Measurements from ENCODE around the gene NEUROD2.

Gene NEUROD2

GRCh38 chr17:39607851-39608130, at the start of gene NEUROD2:
Gene NEUROD2, minus strand, starts transcription at chr17:39607920. Its CDS starts 1,321 bp downstream, at chr17:39606599.
- no peak for DNase-seq

- no peak for DNase-seq
Observed at GRCh38 chr17:39655105-39655504, 47.4 kb upstream of the NEUROD2 start.

- DNase-seq, result no peak
Observed at GRCh38 chr17:39653662-39654331, 46.1 kb upstream of the NEUROD2 start.

- no peak for DNase-seq
Observed at GRCh38 chr17:39653316-39653661, 45.6 kb upstream of the NEUROD2 start.

- DNase-seq, result no peak
Observed at GRCh38 chr17:39652587-39653315, 45.0 kb upstream of the NEUROD2 start.

GRCh38 chr17:39651923-39652586, 44.3 kb upstream of the NEUROD2 start:
- no peak for DNase-seq

GRCh38 chr17:39650121-39650579, 42.4 kb upstream of the NEUROD2 start:
- no peak for DNase-seq

GRCh38 chr17:39648616-39649366, 41.1 kb upstream of the NEUROD2 start:
- DNase-seq, result no peak

GRCh38 chr17:39647256-39647655, 39.5 kb upstream of the NEUROD2 start:
- DNase-seq, result no peak

GRCh38 chr17:39643271-39643670, 35.6 kb upstream of the NEUROD2 start:
- DNase-seq, result no peak

GRCh38 chr17:39642291-39643074, 34.8 kb upstream of the NEUROD2 start:
- no peak for DNase-seq

- no peak for DNase-seq
Observed at GRCh38 chr17:39641883-39642282, 34.2 kb upstream of the NEUROD2 start.

- no peak for DNase-seq
Observed at GRCh38 chr17:39641097-39641496, 33.4 kb upstream of the NEUROD2 start.

GRCh38 chr17:39640591-39641031, 32.9 kb upstream of the NEUROD2 start:
- DNase-seq, result no peak

- no peak for DNase-seq
Observed at GRCh38 chr17:39639566-39640458, 32.1 kb upstream of the NEUROD2 start.

GRCh38 chr17:39639043-39639442, 31.3 kb upstream of the NEUROD2 start:
- no peak for DNase-seq

- DNase-seq, result no peak
Observed at GRCh38 chr17:39638317-39638716, 30.6 kb upstream of the NEUROD2 start.

GRCh38 chr17:39636927-39637736, 29.4 kb upstream of the NEUROD2 start, which contains the start of gene STARD3:
Gene STARD3, plus strand, starts transcription at chr17:39637144. Its CDS starts 16,388 bp downstream, at chr17:39653532.
- DNase-seq, result peak; percentile 53

GRCh38 chr17:39636587-39636926, 28.8 kb upstream of the NEUROD2 start:
- no peak for DNase-seq

GRCh38 chr17:39635614-39636176, 28.0 kb upstream of the NEUROD2 start:
- DNase-seq, result no peak
